ENCODE results near the gene CPAMD8. TPM values are rescaled to one million over a fixed set of nuclear protein-coding genes. Genes with fewer than 3 reads are reported as not detected.

CPAMD8 gene
- total and polyA plus RNA-seq, 2 donors (not counting 3 experiments of a cell fraction or from before 2014, with no cell fraction given) = 2.2 to 3.9 TPM

DNA sequence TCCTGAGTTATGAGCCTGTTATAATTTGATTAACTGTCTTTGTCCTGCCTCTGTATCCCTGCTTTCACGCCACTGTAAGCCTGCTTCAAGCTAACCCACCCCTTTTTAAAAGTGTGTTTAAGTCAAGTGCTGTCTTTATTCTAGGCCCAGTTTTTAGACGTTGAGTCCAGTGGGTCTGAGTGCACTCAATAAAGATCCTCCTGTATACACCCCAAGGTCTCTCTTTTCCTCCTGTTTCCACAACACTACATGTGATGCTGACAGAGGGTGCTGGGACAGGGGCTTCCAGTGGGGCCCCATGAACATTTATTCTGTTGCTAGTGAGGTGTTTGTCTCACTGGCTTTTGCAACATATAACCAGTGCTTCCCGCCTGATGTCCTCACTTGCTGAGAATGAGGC is 144.5 kb downstream of the CPAMD8 start:
- H3K27ac ChIP-seq (ENCODE audit: insufficient read depth, low read depth, low read length) = no peak overlapping the region
- POLR2A ChIA-PET = no interaction called here
- no peak overlapping the region for H3K4me2 ChIP-seq (ENCODE audit: insufficient read depth, low read length)
- DNase-seq (ENCODE audit: low read depth, low spot score) = no peak
- no peaks in the 10 kb centered on the region for H3K9me3 ChIP-seq (replicated peaks; ENCODE audit: control insufficient read depth, insufficient read depth, low read length)
- H3K4me3 ChIP-seq (replicated peaks in 1 of 3; ENCODE audit: insufficient read depth in 1 of 3, low read depth in 1 of 3, low read length in 3 of 3) = no peak overlapping the region
- no TSS peak for BruUV-seq (replicated peaks)
- TF ChIP-seq, protein P1, sequence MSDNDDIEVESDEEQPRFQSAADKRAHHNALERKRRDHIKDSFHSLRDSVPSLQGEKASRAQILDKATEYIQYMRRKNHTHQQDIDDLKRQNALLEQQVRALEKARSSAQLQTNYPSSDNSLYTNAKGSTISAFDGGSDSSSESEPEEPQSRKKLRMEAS (IDR thresholded peaks at IDR 0.05; ENCODE audit: insufficient read depth, insufficient read length) = no peak
- TF ChIP-seq POLR2A (IDR thresholded peaks at IDR 0.05; ENCODE audit: low read depth, low read length) (no peak), JUN (IDR thresholded peaks at IDR 0.05; ENCODE audit: borderline replicate concordance, insufficient read depth, insufficient read length, low read depth) (no peak), FOS (IDR thresholded peaks at IDR 0.05; ENCODE audit: borderline replicate concordance, insufficient read depth, low read length) (no peak), MYC (IDR thresholded peaks at IDR 0.05; ENCODE audit: low read depth, low read length) (no peak)
- H3K4me1 ChIP-seq (ENCODE audit: control insufficient read depth, extremely low read depth, insufficient read depth, low read length) = peaks cover 3% of the 10 kb centered on the region
- H4K20me1 ChIP-seq (replicated peaks; ENCODE audit: control insufficient read depth, extremely low read depth, insufficient read depth, low read length) = no peaks in the 10 kb centered on the region
- no peaks in the 10 kb centered on the region for H3K9me1 ChIP-seq (replicated peaks; ENCODE audit: control insufficient read depth, extremely low read depth, insufficient read depth, low read length)
- intact Hi-C loops (cut with micrococcal nuclease) = no loop called here
- H3K9ac ChIP-seq (replicated peaks; ENCODE audit: extremely low read depth, insufficient read depth, low read length) = no peak overlapping the region
- CTCF ChIA-PET = no interaction called here
- H3K79me2 ChIP-seq (ENCODE audit: control insufficient read depth, insufficient read depth, low read length) = no peaks in the 10 kb centered on the region
- peaks cover 14 to 26% of the 10 kb centered on the region in 2 experiments for H3K36me3 ChIP-seq (ENCODE audit: control insufficient read depth in 2 of 2, extremely low read depth in 1 of 2, insufficient read depth in 2 of 2, low read length in 2 of 2)
- H3K27me3 ChIP-seq (ENCODE audit: control insufficient read depth in 2 of 2, insufficient read depth in 2 of 2, low read length in 2 of 2) = no peaks in the 10 kb centered on the region
- dilution Hi-C loops (cut with MboI; ENCODE audit: extremely low pct_ligation_motif_present, low sequenced_read_pairs) = no loop called here
- no peak for FAIRE-seq
- no peak overlapping the region for H2AFZ ChIP-seq (ENCODE audit: low read depth, low read length)

DNA sequence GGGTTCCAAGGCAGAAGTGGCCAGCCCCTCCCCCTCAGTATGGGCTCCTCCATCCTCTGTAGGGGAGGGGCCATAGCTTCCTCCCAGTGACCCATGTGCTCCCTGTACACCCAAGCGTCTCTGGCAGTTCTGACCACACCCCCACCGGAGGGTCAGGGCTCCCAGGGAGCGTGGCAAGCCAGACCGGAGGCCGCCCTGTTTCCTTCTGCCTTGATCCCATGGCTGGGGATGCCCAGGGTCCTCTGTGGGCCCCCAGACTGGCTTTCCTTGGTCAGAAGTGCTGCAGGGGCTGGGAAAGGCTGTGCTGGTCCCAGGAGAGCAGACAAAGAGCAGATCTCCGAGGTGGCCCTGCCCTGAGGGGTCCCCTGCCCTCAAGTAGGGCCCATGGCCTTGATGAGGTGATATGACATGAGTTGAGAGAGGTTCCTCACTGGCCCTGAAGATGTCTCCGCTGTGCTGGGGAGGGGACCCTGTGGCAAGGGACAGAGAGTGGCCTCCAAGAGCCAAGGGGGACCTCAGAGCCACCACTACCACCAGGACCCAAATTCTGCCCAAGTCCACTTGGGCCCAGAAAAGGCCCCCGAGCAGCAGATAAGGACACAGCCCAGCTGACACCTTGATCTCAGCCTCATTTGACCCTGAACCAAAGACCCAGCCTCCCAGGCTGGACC is 145.6 kb downstream of the CPAMD8 start:
- DNase-seq (ENCODE audit: low read depth, low spot score) (no peak), FAIRE-seq (no peak)
- no peaks in the 10 kb centered on the region for H4K20me1 ChIP-seq (replicated peaks; ENCODE audit: control insufficient read depth, extremely low read depth, insufficient read depth, low read length)
- dilution Hi-C loops (cut with MboI; ENCODE audit: extremely low pct_ligation_motif_present, low sequenced_read_pairs) (no loop called here), intact Hi-C loops (cut with micrococcal nuclease) (no loop called here)
- CTCF ChIA-PET = no interaction called here
- TF ChIP-seq, protein P2, sequence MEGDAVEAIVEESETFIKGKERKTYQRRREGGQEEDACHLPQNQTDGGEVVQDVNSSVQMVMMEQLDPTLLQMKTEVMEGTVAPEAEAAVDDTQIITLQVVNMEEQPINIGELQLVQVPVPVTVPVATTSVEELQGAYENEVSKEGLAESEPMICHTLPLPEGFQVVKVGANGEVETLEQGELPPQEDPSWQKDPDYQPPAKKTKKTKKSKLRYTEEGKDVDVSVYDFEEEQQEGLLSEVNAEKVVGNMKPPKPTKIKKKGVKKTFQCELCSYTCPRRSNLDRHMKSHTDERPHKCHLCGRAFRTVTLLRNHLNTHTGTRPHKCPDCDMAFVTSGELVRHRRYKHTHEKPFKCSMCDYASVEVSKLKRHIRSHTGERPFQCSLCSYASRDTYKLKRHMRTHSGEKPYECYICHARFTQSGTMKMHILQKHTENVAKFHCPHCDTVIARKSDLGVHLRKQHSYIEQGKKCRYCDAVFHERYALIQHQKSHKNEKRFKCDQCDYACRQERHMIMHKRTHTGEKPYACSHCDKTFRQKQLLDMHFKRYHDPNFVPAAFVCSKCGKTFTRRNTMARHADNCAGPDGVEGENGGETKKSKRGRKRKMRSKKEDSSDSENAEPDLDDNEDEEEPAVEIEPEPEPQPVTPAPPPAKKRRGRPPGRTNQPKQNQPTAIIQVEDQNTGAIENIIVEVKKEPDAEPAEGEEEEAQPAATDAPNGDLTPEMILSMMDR (IDR thresholded peaks at IDR 0.05; ENCODE audit: extremely low read depth in 1 of 2, insufficient read depth in 1 of 2, low read depth in 1 of 2, low read length in 2 of 2) = no peak
- no peak for TF ChIP-seq MYC (IDR thresholded peaks at IDR 0.05; ENCODE audit: low read depth, low read length)
- no peak for TF ChIP-seq POLR2A (IDR thresholded peaks at IDR 0.05; ENCODE audit: low read depth, low read length)
- TF ChIP-seq, protein P1 (IDR thresholded peaks at IDR 0.05; ENCODE audit: insufficient read depth, insufficient read length) = no peak
- TF ChIP-seq FOS (IDR thresholded peaks at IDR 0.05; ENCODE audit: borderline replicate concordance, insufficient read depth, low read length) = no peak
- TF ChIP-seq POLR2AphosphoS5 (IDR thresholded peaks at IDR 0.05; ENCODE audit: insufficient read depth, low read depth, low read length) = no peak
- TF ChIP-seq EZH2 (IDR thresholded peaks at IDR 0.05; ENCODE audit: borderline replicate concordance, low read depth, low read length, severe bottlenecking) = no peak
- no peak for TF ChIP-seq GATA2 (IDR thresholded peaks at IDR 0.05; ENCODE audit: insufficient read depth, insufficient read length, low read depth, low read length)
- no peak for TF ChIP-seq JUN (IDR thresholded peaks at IDR 0.05; ENCODE audit: borderline replicate concordance, insufficient read depth, insufficient read length, low read depth)
- H3K36me3 ChIP-seq (ENCODE audit: control insufficient read depth in 2 of 2, extremely low read depth in 1 of 2, insufficient read depth in 2 of 2, low read length in 2 of 2) = peaks cover 16 to 35% of the 10 kb centered on the region in 2 experiments
- POLR2A ChIA-PET = no interaction called here
- no peaks in the 10 kb centered on the region for H3K9me3 ChIP-seq (replicated peaks; ENCODE audit: control insufficient read depth, insufficient read depth, low read length)
- no peaks in the 10 kb centered on the region for H3K27me3 ChIP-seq (ENCODE audit: control insufficient read depth in 2 of 2, insufficient read depth in 2 of 2, low read length in 2 of 2)
- H3K4me2 ChIP-seq (ENCODE audit: insufficient read depth, low read length) = no peak overlapping the region
- H3K9ac ChIP-seq (replicated peaks; ENCODE audit: extremely low read depth, insufficient read depth, low read length) = no peak overlapping the region
- no peak overlapping the region for H2AFZ ChIP-seq (ENCODE audit: low read depth, low read length)
- no peaks in the 10 kb centered on the region for H3K9me1 ChIP-seq (replicated peaks; ENCODE audit: control insufficient read depth, extremely low read depth, insufficient read depth, low read length)
- no peak overlapping the region for H3K27ac ChIP-seq (ENCODE audit: insufficient read depth, low read depth, low read length)
- BruUV-seq (replicated peaks) = no TSS peak
- no peak overlapping the region for H3K4me3 ChIP-seq (replicated peaks in 1 of 3; ENCODE audit: insufficient read depth in 1 of 3, low read depth in 1 of 3, low read length in 3 of 3)
- peaks cover 6% of the 10 kb centered on the region for H3K4me1 ChIP-seq (ENCODE audit: control insufficient read depth, extremely low read depth, insufficient read depth, low read length)
- peaks cover under 1% of the 10 kb centered on the region for H3K79me2 ChIP-seq (ENCODE audit: control insufficient read depth, insufficient read depth, low read length)

Measured in endothelial cell of umbilical vein (primary cell).